GM23338 (cell line): Measurements from ENCODE around the gene ALG14. TPM values are rescaled to one million over a fixed set of nuclear protein-coding genes. Genes with fewer than 3 reads are reported as not detected.

Experiments used
- ATAC-seq: fragments of 200-7000 bp; cut with Tn5 transposase; 3 replicates; pipeline ENCODE4 v1.9.1; 2020
- DNase-seq: peaks from one replicate; pipeline ENCODE4 v3.0.0-alpha.2; 2015; ENCODE audit warnings: low spot score
- H2AFZ ChIP-seq: fragments of 200-600 bp; sonication (generic); 2 replicates; pipeline ENCODE4 v1.8.0; 2016; ENCODE audit warnings: antibody characterized with exemption, mild to moderate bottlenecking, moderate library complexity
- H3F3A ChIP-seq: fragments of 200-600 bp; sonication (generic); replicated peaks from 2 replicates; pipeline ENCODE4 v1.8.0; 2017; ENCODE audit warnings: antibody characterized with exemption, mixed run types, low read depth
- H3K27ac ChIP-seq: fragments of 200-600 bp; sonication (generic); 2 replicates; pipeline ENCODE4 v1.6.1; 2016; ENCODE audit warnings: low read depth
- H3K27me3 ChIP-seq: fragments of 200-600 bp; sonication (generic); 2 replicates; pipeline ENCODE4 v1.8.0; 2016; ENCODE audit warnings: mild to moderate bottlenecking, mixed run types, moderate library complexity; ENCODE audit not compliant: insufficient read depth
- H3K36me3 ChIP-seq: fragments of 200-600 bp; sonication (generic); 2 replicates; pipeline ENCODE4 v1.8.0; 2016; ENCODE audit warnings: mild to moderate bottlenecking; ENCODE audit not compliant: insufficient read depth
- H3K4me1 ChIP-seq: fragments of 200-600 bp; sonication (generic); 2 replicates; pipeline ENCODE4 v1.8.0; 2016; ENCODE audit warnings: mild to moderate bottlenecking, moderate library complexity; ENCODE audit not compliant: insufficient read depth
- H3K4me2 ChIP-seq: fragments of 200-600 bp; sonication (generic); 2 replicates; pipeline ENCODE4 v1.7.1; 2017; ENCODE audit warnings: mixed run types
- H3K4me3 ChIP-seq: fragments of 200-600 bp; sonication (generic); 2 replicates; pipeline ENCODE4 v1.6.1; 2016; ENCODE audit warnings: mixed run types
- H3K79me2 ChIP-seq: fragments of 200-600 bp; sonication (generic); replicated peaks from 2 replicates; pipeline ENCODE4 v1.8.0; 2017; ENCODE audit warnings: mild to moderate bottlenecking; ENCODE audit not compliant: insufficient read depth
- H3K9me2 ChIP-seq: fragments of 200-600 bp; sonication (generic); 2 replicates; pipeline ENCODE4 v1.8.0; 2017; ENCODE audit not compliant: insufficient read depth
- H4K20me1 ChIP-seq: fragments of 200-600 bp; sonication (generic); replicated peaks from 2 replicates; pipeline ENCODE4 v1.8.0; 2017; ENCODE audit warnings: mild to moderate bottlenecking; ENCODE audit not compliant: insufficient read depth
- H3K27ac Mint-ChIP-seq: 2 replicates; pipeline ENCODE4 v1.8.0; 2020; ENCODE audit warnings: inconsistent platforms, mild to moderate bottlenecking, moderate library complexity, mixed read lengths
- H3K27me3 Mint-ChIP-seq: 3 replicates; pipeline ENCODE4 v1.8.0; 2022; ENCODE audit warnings: low read depth, mild to moderate bottlenecking, moderate library complexity, mixed read lengths, inconsistent platforms; ENCODE audit not compliant: insufficient read depth, poor library complexity
- H3K36me3 Mint-ChIP-seq: 3 replicates; pipeline ENCODE4 v1.8.0; 2021; ENCODE audit warnings: low read depth, mild to moderate bottlenecking, inconsistent platforms, moderate library complexity, mixed read lengths
- H3K4me1 Mint-ChIP-seq: 3 replicates; pipeline ENCODE4 v1.8.0; 2020; ENCODE audit warnings: mild to moderate bottlenecking, inconsistent platforms, mixed read lengths
- H3K4me3 Mint-ChIP-seq: 3 replicates; pipeline ENCODE4 v1.8.0; 2021; ENCODE audit warnings: moderate library complexity, mild to moderate bottlenecking, inconsistent platforms, mixed read lengths
- H3K9me3 Mint-ChIP-seq: 3 replicates; pipeline ENCODE4 v1.8.0; 2020; ENCODE audit warnings: moderate library complexity, mild to moderate bottlenecking, inconsistent platforms, mixed read lengths
- CTCF ChIP-seq, 2 experiments: fragments of 200-600 bp in 1 of 2; sonication (generic) in 1 of 2; conservative IDR thresholded peaks; 2 replicates each; pipeline versions ENCODE4 v1.5.1 to v1.6.1; 2016 to 2017; ENCODE audit warnings: antibody characterized with exemption in 2 of 2, low read depth in 2 of 2, mild to moderate bottlenecking in 2 of 2, moderate library complexity in 1 of 2
- ETS1 ChIP-seq: IDR thresholded peaks from 2 replicates; pipeline ENCODE4 v1.6.1; 2016; ENCODE audit warnings: antibody characterized with exemption
- EZH2 ChIP-seq: fragments of 200-600 bp; sonication (generic); IDR thresholded peaks from one replicate; pipeline ENCODE4 v1.8.0; 2017; ENCODE audit warnings: antibody characterized with exemption, mild to moderate bottlenecking, low read depth; ENCODE audit not compliant: unreplicated experiment
- EZH2phosphoT487 ChIP-seq: fragments of 200-600 bp; sonication (generic); IDR thresholded peaks from one replicate; pipeline ENCODE4 v1.8.1; 2018; ENCODE audit warnings: antibody characterized with exemption; ENCODE audit not compliant: unreplicated experiment
- JUNB ChIP-seq: IDR thresholded peaks from one replicate; pipeline ENCODE4 v1.6.1; 2016; ENCODE audit warnings: antibody characterized with exemption; ENCODE audit not compliant: unreplicated experiment
- POLR2AphosphoS5 ChIP-seq: IDR thresholded peaks from 2 replicates; pipeline ENCODE4 v1.6.1; 2016; ENCODE audit warnings: antibody characterized with exemption, low read depth
- STAT1 ChIP-seq: IDR thresholded peaks from one replicate; pipeline ENCODE4 v1.6.1; 2016; ENCODE audit warnings: antibody characterized with exemption; ENCODE audit not compliant: unreplicated experiment
- ZNF114 ChIP-seq: fragments of 250-450 bp; sonication (Bioruptor Pico); IDR thresholded peaks from 2 replicates; pipeline ENCODE4 v1.5.0; 2020; ENCODE audit warnings: mild to moderate bottlenecking, moderate library complexity
- ZNF331 ChIP-seq: fragments of 250-450 bp; sonication (Bioruptor Pico); IDR thresholded peaks from 2 replicates; pipeline ENCODE4 v1.5.0; 2020; ENCODE audit warnings: low read depth, mild to moderate bottlenecking, moderate library complexity
- ZNF462 ChIP-seq: fragments of 250-450 bp; sonication (Bioruptor Pico); IDR thresholded peaks from 2 replicates; pipeline ENCODE4 v1.5.0; 2020; ENCODE audit warnings: mild to moderate bottlenecking, moderate library complexity
- polyA plus RNA-seq: library from polyadenylated mRNA; unstranded; fragments of >200 nt; fragmentation: Nextera tagmentation; extraction: Ambion mirVana; gene quantifications from 2 replicates; pipeline ENCODE4 v1.2.1, GENCODE V29; 2016
- total RNA-seq: library from RNA; depleted of rRNA; stranded (reverse); fragments of >200 nt; shearing (Covaris generic); gene quantifications from 2 replicates; pipeline ENCODE4 v1.2.3, GENCODE V29; 2014

The ALG14 gene
- total and polyA plus RNA-seq, 2 experiments from 2014 or later: 0.42 to 2.8 TPM

- no peaks in the 10 kb centered on the region for H3K27me3 ChIP-seq
- no peaks in the 10 kb centered on the region for H3K36me3 ChIP-seq
- Mint-ChIP-seq H3K36me3 (0 out of 3 replicates have a peak, but pooled peaks cover 7% of the 10 kb centered on the region), H3K27ac (no peak overlapping the region), H3K4me1 (peaks cover 13% of the 10 kb centered on the region), H3K9me3 (no peaks in the 10 kb centered on the region; the same call in 2 of the 3 replicates), H3K27me3 (no peaks in the 10 kb centered on the region), H3K4me3 (no peak overlapping the region)
- H3K79me2 ChIP-seq: no peaks in the 10 kb centered on the region
- H3K4me2 ChIP-seq: no peak overlapping the region
- no peaks in the 10 kb centered on the region; the same call in 1 of the 2 replicates for H3K9me2 ChIP-seq
- TF ChIP-seq ZNF331 (no peak), POLR2AphosphoS5 (no peak), STAT1 (no peak), CTCF (conservative IDR thresholded peaks at IDR 0.05; ENCODE audit: low read depth in 2 of 2) (no peak), ETS1 (no peak)
- no peaks in the 10 kb centered on the region for H4K20me1 ChIP-seq
- DNase-seq: no peak
- H3K27ac ChIP-seq: no peak overlapping the region
- H3K4me3 ChIP-seq: no peak overlapping the region
- ATAC-seq: no peak
- no peaks in the 10 kb centered on the region for H3F3A ChIP-seq
- peaks cover 5% of the 10 kb centered on the region; the same call in 1 of the 2 replicates for H3K4me1 ChIP-seq
- peak overlapping the region; percentile 11; the same call in 1 of the 2 replicates for H2AFZ ChIP-seq
Observed at GRCh38 chr1:95021805-95022643, 50.7 kb downstream of the ALG14 start.

GRCh38 chr1:95021119-95021518 lies 51.6 kb downstream of the ALG14 start:
- H4K20me1 ChIP-seq: no peaks in the 10 kb centered on the region
- ATAC-seq: no peak
- Mint-ChIP-seq H3K27ac (no peak overlapping the region), H3K36me3 (0 out of 3 replicates have a peak, but pooled peaks cover 6% of the 10 kb centered on the region), H3K27me3 (no peaks in the 10 kb centered on the region), H3K9me3 (no peaks in the 10 kb centered on the region; the same call in 2 of the 3 replicates), H3K4me1 (peaks cover 13% of the 10 kb centered on the region), H3K4me3 (no peak overlapping the region)
- peaks cover 5% of the 10 kb centered on the region; the same call in 1 of the 2 replicates for H3K4me1 ChIP-seq
- H3K4me2 ChIP-seq: no peak overlapping the region
- no peaks in the 10 kb centered on the region for H3K27me3 ChIP-seq
- H3K79me2 ChIP-seq: no peaks in the 10 kb centered on the region
- no peak for DNase-seq
- H3K36me3 ChIP-seq: no peaks in the 10 kb centered on the region
- H3F3A ChIP-seq: no peaks in the 10 kb centered on the region
- no peaks in the 10 kb centered on the region; the same call in 1 of the 2 replicates for H3K9me2 ChIP-seq
- no peak overlapping the region for H3K27ac ChIP-seq
- no peak overlapping the region for H3K4me3 ChIP-seq
- H2AFZ ChIP-seq: peak overlapping the region; percentile 11; the same call in 1 of the 2 replicates
- TF ChIP-seq JUNB: no peak
- TF ChIP-seq ZNF114 (CRISPR knock-in tag): no peak
- TF ChIP-seq EZH2: no peak
- no peak for TF ChIP-seq EZH2phosphoT487
- TF ChIP-seq ETS1: no peak
- TF ChIP-seq ZNF462 (CRISPR knock-in tag): no peak
